ENCODE measurements around the gene RNLS.
"Not testable (repeated sequence)": the region's sequence is repeated elsewhere in the genome, so short reads cannot be mapped to it uniquely, and the experiment has no call there.

The RNLS gene

DNA sequence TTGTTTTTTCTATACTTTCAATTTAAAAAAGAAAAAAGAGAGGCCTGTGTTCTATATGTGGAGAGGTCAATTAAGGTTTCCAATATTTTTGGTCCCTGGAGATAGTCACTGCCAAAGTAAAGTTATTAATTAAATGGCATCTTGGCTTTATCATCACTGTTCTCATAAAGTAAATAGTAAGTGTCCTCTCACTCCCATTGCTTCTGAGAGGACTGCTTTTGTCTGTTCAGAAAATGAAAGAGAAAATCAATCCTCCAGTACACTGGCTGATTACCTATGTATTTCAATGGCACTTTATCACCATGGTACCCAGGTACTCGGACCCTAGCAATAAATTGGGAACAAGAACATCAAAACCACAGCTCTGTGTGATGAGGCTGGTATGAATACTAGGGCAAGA, 94.0 kb downstream of the RNLS start:
- DNase-seq = no peak
- no peak overlapping the region for H3K27ac ChIP-seq
- no peaks in the 10 kb centered on the region for H3K9me3 ChIP-seq (ENCODE audit: severe bottlenecking)
- TF ChIP-seq, protein P1, sequence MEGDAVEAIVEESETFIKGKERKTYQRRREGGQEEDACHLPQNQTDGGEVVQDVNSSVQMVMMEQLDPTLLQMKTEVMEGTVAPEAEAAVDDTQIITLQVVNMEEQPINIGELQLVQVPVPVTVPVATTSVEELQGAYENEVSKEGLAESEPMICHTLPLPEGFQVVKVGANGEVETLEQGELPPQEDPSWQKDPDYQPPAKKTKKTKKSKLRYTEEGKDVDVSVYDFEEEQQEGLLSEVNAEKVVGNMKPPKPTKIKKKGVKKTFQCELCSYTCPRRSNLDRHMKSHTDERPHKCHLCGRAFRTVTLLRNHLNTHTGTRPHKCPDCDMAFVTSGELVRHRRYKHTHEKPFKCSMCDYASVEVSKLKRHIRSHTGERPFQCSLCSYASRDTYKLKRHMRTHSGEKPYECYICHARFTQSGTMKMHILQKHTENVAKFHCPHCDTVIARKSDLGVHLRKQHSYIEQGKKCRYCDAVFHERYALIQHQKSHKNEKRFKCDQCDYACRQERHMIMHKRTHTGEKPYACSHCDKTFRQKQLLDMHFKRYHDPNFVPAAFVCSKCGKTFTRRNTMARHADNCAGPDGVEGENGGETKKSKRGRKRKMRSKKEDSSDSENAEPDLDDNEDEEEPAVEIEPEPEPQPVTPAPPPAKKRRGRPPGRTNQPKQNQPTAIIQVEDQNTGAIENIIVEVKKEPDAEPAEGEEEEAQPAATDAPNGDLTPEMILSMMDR (IDR thresholded peaks at IDR 0.05; ENCODE audit: low read depth, low read length) = no peak
- no peaks in the 10 kb centered on the region for H3K36me3 ChIP-seq
- no peak overlapping the region for H3K4me3 ChIP-seq (ENCODE audit: low read depth, low read length)
- H3K27me3 ChIP-seq (ENCODE audit: insufficient read depth, low read depth, severe bottlenecking) = no peaks in the 10 kb centered on the region

DNA sequence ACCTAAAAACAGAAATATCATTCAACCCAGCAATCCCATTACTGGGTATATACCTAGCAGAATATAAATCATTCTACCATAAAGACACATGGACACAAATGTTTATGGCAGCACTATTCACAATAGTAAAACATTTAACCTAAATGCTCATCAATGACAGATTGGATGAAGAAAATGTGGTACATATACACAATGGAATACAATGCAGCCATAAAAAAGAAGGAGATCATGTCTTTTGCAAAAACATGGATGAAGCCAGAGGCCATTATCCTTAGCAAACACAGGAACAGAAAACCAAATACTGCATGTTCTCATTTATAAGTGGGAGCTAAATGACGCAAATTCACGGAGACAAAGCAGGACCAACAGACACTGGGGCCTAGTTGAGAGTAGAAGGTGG, 96.3 kb downstream of the RNLS start:
- not testable (repeated sequence) for H3K9me3 ChIP-seq (ENCODE audit: severe bottlenecking); H3K27me3 ChIP-seq (ENCODE audit: insufficient read depth, low read depth, severe bottlenecking); DNase-seq; H3K36me3 ChIP-seq; H3K4me3 ChIP-seq (ENCODE audit: low read depth, low read length); H3K27ac ChIP-seq

DNA sequence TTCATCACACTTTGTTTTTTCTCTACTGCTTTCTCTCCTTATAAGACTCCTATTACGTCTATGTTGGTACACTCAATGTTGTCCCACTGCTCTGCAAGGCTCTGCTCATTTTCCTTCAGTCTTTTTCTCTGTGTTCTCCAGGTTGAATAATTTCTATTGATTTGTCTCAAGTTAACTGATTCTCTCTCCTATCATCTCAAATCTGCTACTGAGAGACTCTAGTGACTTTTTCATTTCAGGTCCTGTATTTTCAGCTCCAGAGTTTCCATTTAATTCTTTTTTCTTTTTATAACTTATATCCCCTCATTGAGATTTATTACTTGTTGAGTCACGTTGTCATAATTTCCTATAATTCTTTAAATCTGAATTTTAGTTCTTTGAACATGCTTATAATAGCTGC, 100.9 kb downstream of the RNLS start:
- Histone ChIP-seq H3K27ac (no peak overlapping the region), H3K9me3 (ENCODE audit: severe bottlenecking) (no peaks in the 10 kb centered on the region), H3K27me3 (ENCODE audit: insufficient read depth, low read depth, severe bottlenecking) (no peaks in the 10 kb centered on the region), H3K36me3 (no peaks in the 10 kb centered on the region), H3K4me3 (ENCODE audit: low read depth, low read length) (no peak overlapping the region)
- DNase-seq = no peak
- TF ChIP-seq, protein P1 (IDR thresholded peaks at IDR 0.05; ENCODE audit: low read depth, low read length) = no peak

DNA sequence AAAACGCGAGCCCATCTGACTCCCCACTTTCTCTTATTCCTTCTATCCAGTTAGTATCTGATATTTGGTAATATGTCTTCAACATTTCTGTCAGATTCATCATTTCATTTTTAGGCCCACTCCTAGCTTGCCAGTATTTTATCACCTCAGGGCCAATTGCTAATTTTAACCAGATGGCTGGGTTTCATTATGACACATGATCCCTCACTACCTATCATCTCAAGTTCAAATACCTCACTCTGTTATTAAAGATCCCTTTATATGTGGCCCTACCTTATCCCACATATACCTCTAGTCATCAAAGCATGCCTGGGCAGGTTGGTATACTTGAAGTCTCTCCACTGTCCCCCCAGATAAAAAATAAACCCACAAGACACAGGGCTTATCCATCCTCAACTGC, 104.9 kb downstream of the RNLS start:
- Histone ChIP-seq H3K27ac (no peak overlapping the region), H3K36me3 (no peaks in the 10 kb centered on the region), H3K27me3 (ENCODE audit: insufficient read depth, low read depth, severe bottlenecking) (no peaks in the 10 kb centered on the region), H3K9me3 (ENCODE audit: severe bottlenecking) (no peaks in the 10 kb centered on the region), H3K4me3 (ENCODE audit: low read depth, low read length) (no peak overlapping the region)
- no peak for DNase-seq
- TF ChIP-seq, protein P1 (IDR thresholded peaks at IDR 0.05; ENCODE audit: low read depth, low read length) = no peak

DNA sequence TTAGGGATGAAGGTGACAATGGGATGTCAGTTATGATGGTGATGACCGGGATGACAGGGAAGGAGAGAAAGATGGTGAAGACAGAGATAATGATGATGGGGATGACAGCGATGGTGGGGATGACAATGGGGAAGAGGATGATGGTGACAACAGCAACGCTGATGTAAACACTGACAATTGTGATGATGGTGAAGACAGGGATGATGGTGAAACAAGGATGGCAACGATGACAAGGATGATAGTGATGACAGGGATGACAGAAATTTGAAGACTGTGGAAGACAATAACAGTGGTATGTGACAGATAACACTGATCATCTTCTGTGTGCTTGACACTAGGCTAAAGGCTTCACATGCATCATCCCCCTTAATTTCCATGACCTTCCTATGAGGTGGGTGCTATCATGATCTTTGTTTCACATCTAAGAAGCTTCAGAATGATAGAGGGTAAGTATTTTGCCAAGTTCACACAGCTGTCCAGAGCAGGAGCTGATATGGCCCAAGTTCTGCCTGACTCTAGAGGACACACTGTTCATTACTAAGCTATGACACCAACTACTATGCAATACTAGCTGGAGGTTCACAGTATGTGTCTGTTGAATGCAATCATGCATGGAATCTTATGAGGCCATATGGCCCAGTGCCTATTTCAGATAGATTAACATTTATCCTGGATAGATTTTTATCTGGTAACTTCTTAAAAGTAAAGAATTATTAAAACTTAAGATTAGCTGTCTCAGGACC, 105.6 kb downstream of the RNLS start:
- TF ChIP-seq, protein P1 (IDR thresholded peaks at IDR 0.05; ENCODE audit: low read depth, low read length) = no peak
- Histone ChIP-seq H3K9me3 (ENCODE audit: severe bottlenecking) (no peaks in the 10 kb centered on the region), H3K27me3 (ENCODE audit: insufficient read depth, low read depth, severe bottlenecking) (no peaks in the 10 kb centered on the region), H3K4me3 (ENCODE audit: low read depth, low read length) (no peak overlapping the region), H3K27ac (no peak overlapping the region), H3K36me3 (no peaks in the 10 kb centered on the region)
- DNase-seq = no peak

DNA sequence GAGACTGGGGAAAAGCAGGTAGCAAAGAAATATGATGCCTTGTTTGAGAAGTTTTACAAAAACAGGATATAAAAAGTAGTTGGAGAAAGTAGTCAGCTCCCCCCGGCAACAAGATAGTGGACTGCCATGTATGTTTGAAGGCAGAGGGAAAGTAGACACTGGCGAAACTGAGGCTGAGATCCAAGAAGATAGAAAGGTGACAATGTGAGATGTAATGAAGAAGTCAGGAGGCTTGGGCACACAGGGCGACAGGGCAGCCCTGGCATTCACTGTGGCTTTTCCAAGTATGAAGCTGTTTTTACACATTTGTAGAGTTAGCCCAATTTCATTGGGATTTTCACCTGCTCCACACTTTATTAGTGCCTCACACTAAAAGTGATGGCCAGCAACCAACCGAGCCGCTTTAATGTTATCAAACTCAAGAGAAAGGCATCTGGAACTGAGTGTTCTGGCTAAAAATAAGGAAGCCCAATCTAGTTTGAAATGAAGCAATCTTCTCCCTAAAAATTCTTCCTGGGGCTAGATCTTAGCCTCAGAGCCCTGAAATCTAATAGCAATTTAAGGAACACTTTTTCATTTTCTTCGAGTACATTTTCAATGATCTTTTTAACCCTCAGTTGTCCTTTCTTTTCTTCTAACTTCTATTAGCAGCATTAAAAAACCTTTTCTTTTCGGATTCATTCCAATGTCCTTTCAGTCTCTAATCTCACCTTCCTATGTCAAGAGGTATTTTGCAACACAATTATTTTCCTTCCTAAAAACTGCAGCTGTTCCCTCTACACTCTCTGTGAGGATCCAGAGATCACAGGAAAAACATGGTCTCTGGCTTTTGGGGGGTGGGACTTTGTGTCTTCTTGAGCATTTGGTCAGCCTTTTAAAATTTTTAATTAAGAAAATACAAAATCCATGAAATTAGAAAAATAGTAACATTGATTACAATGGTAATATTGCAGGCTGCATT, 108.0 kb downstream of the RNLS start:
- no peaks in the 10 kb centered on the region for H3K27me3 ChIP-seq (ENCODE audit: insufficient read depth, low read depth, severe bottlenecking)
- H3K27ac ChIP-seq = no peak overlapping the region
- H3K9me3 ChIP-seq (ENCODE audit: severe bottlenecking) = no peaks in the 10 kb centered on the region
- no peaks in the 10 kb centered on the region for H3K36me3 ChIP-seq
- no peak for DNase-seq
- TF ChIP-seq, protein P1 (IDR thresholded peaks at IDR 0.05; ENCODE audit: low read depth, low read length) = no peak
- H3K4me3 ChIP-seq (ENCODE audit: low read depth, low read length) = no peak overlapping the region

Measured in WERI-Rb-1 (cell line).